Peyer's patch (tissue), 4 donors: ENCODE results near the gene PRKCH. TPM values are rescaled to one million over a fixed set of nuclear protein-coding genes. Genes with fewer than 3 reads are reported as not detected.

Experiments used
- DNase-seq, 3 donors: peaks; one replicate each; pipeline ENCODE4 v3.0.0-alpha.2; 2017 to 2019
- H3K27ac ChIP-seq, 4 donors: fragments of 200-600 bp; sonication (generic); one replicate each; pipeline ENCODE4 v1.5.1; 2016 to 2019
- H3K27me3 ChIP-seq, 2 donors: fragments of 200-600 bp; sonication (generic); one replicate each; pipeline ENCODE4 v1.5.1; 2019
- H3K36me3 ChIP-seq, 3 donors: fragments of 200-600 bp; sonication (generic); one replicate each; pipeline ENCODE4 v1.5.1; 2016 to 2019
- H3K4me1 ChIP-seq, 4 donors: fragments of 200-600 bp; sonication (generic); one replicate each; pipeline ENCODE4 v1.5.1; 2016 to 2019
- H3K4me3 ChIP-seq, 4 donors: fragments of 200-600 bp; sonication (generic); 1 replicate in 3 of 4; 2 replicates in 1 of 4; pipeline ENCODE4 v1.5.1; 2016 to 2019; ENCODE audit warnings: mild to moderate bottlenecking in 1 of 4
- H3K9me3 ChIP-seq, 4 donors: fragments of 200-600 bp; sonication (generic); one replicate each; pipeline ENCODE4 v1.5.1; 2016 to 2019; ENCODE audit warnings: mild to moderate bottlenecking in 1 of 4
- POLR2A ChIP-seq, 2 donors: fragments of 450-650 bp; IDR thresholded peaks; one replicate each; pipeline ENCODE4 v1.5.1; 2017; ENCODE audit warnings: antibody characterized with exemption in 2 of 2, mild to moderate bottlenecking in 2 of 2, moderate library complexity in 2 of 2
- total RNA-seq, 4 donors: library from RNA; depleted of rRNA; stranded (reverse); fragments of >200 nt; gene quantifications; one replicate each; pipeline ENCODE4 v1.1.0, GENCODE V29; 2016
- TF ChIP-seq, protein P1 (sequence below), 6 experiments: fragments of 450-650 bp in 4 of 6; fragments of 200-600 bp in 2 of 6; sonication (generic) in 1 of 6; IDR thresholded peaks; one replicate each; pipeline ENCODE4 v1.5.1; 2017 to 2019; ENCODE audit warnings: antibody characterized with exemption in 6 of 6, mild to moderate bottlenecking in 3 of 6, moderate library complexity in 1 of 6

Gene PRKCH
- total RNA-seq, 4 donors from 2014 or later, result 32.5 to 64.2 (median 53.0) TPM

DNA sequence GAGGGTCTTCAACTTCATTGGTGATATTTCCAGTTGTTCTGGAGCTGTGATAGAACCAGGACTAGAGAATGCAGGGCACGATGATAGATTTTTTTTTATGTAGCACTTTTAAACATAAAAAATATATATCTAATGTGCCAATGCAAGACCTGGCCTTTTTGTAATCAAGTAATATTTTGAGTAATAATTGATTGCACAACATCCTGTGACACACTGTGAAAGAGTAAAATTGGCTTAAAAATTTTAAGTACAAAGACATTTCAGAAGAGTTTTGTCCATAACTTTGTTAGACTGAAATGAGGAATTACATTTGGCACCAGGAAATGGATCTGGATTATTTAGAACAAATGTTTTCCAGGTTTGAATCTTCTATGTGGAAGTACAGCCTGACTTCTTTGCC, 22.1 kb downstream of the PRKCH start:
- H3K4me1 ChIP-seq, result peaks cover 0 to 5% (median 0%) of the 10 kb centered on the region in 4 donors
- H3K4me3 ChIP-seq, result no peak overlapping the region
- no peaks in the 10 kb centered on the region for H3K27me3 ChIP-seq
- H3K9me3 ChIP-seq, result no peaks in the 10 kb centered on the region
- H3K36me3 ChIP-seq, result no peaks in the 10 kb centered on the region
- no peak for DNase-seq
- TF ChIP-seq POLR2A (IDR thresholded peaks at IDR 0.05), result no peak
- TF ChIP-seq, protein P1, sequence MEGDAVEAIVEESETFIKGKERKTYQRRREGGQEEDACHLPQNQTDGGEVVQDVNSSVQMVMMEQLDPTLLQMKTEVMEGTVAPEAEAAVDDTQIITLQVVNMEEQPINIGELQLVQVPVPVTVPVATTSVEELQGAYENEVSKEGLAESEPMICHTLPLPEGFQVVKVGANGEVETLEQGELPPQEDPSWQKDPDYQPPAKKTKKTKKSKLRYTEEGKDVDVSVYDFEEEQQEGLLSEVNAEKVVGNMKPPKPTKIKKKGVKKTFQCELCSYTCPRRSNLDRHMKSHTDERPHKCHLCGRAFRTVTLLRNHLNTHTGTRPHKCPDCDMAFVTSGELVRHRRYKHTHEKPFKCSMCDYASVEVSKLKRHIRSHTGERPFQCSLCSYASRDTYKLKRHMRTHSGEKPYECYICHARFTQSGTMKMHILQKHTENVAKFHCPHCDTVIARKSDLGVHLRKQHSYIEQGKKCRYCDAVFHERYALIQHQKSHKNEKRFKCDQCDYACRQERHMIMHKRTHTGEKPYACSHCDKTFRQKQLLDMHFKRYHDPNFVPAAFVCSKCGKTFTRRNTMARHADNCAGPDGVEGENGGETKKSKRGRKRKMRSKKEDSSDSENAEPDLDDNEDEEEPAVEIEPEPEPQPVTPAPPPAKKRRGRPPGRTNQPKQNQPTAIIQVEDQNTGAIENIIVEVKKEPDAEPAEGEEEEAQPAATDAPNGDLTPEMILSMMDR (IDR thresholded peaks at IDR 0.05), result no peak
- peak overlapping the region; percentile 32 to 73 (median 62) for H3K27ac ChIP-seq

DNA sequence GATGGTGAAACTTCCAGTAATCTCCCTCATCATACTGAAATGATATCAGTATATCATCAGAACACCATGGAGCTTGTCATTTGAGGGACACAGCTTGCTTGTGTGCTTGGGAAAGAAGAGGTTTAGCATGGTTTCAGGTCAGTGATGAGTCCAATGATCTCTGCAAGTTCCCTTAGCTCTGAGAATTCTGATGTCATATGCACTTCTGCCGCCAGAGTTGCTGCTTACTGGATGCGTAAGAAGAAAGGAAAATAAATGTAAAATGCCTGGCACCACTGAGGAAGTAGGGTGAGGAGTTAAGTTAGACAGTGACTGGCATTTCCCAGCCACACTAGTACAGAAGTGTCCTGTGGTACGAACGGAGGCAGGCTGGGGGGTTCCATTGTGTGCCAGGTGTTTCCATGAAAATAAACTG, 22.6 kb downstream of the PRKCH start:
- DNase-seq, result no peak
- Histone ChIP-seq H3K9me3 (no peaks in the 10 kb centered on the region), H3K27ac (peak overlapping the region; percentile 32 to 73 (median 62)), H3K4me1 (peaks cover 0 to 5% (median 0%) of the 10 kb centered on the region in 4 donors), H3K36me3 (no peaks in the 10 kb centered on the region), H3K27me3 (no peaks in the 10 kb centered on the region), H3K4me3 (no peak overlapping the region)
- TF ChIP-seq, protein P1 (IDR thresholded peaks at IDR 0.05), result no peak
- no peak for TF ChIP-seq POLR2A (IDR thresholded peaks at IDR 0.05)

DNA sequence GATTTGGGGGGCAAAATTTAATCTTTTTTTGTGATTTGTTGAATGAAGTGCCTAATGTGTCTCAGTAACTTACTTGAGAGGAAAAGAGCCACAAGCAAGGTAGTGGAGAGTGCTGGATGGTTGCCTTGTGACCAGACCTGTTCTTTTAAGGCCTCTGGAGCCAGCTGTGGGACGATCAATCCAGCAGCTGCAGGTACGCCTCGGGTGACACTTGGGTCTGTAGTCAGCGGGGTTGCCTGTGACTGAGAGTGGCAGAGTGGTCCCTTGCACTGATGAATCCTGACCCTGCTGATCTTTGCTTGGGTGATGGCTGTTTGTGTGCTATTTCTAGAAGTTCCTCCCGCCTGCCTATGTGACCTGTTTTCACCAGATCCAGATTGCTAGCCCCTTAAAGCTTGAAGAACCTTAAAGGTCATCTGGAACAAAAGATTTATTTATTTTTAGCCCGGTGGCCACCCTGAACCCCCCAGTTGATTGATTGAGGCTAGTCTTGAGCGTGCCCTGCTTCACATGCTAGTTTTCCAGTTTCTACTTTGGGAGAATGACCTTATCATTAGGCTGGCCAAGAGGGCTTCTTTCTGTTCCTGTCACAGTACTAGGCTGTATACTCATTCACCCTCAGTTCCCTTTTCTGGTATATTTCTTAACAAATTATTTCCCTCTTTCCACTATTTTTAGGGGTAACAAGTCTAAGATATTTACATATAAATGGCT, 23.2 kb downstream of the PRKCH start:
- no peak overlapping the region for H3K4me3 ChIP-seq
- H3K27ac ChIP-seq, result peak overlapping the region; percentile 32 to 73 (median 62)
- no peak for TF ChIP-seq POLR2A (IDR thresholded peaks at IDR 0.05)
- TF ChIP-seq, protein P1 (IDR thresholded peaks at IDR 0.05), result no peak
- DNase-seq, result no peak
- no peaks in the 10 kb centered on the region for H3K27me3 ChIP-seq
- H3K36me3 ChIP-seq, result no peaks in the 10 kb centered on the region
- H3K4me1 ChIP-seq, result peaks cover 0 to 5% (median 0%) of the 10 kb centered on the region in 4 donors
- H3K9me3 ChIP-seq, result no peaks in the 10 kb centered on the region

DNA sequence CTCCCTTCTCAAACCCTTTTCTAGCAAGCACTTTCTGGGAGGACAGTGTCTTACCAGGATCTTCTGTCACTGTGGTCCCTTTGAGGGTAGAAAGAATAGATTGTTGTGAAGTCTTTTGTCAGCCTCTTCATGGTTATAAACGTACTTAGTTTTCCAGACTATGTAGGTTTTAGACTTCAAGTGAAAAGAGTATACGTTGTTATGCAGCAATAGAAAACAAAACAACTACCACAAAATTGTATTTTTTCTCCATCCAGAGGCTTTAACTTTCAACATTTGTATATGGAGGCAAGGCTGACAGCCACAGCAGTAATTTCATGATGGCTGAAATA, 23.7 kb downstream of the PRKCH start:
- Histone ChIP-seq H3K36me3 (no peaks in the 10 kb centered on the region), H3K4me1 (peaks cover 0 to 5% (median 0%) of the 10 kb centered on the region in 4 donors), H3K4me3 (no peak overlapping the region), H3K9me3 (no peaks in the 10 kb centered on the region), H3K27ac (peak overlapping the region; percentile 25 to 67 (median 44)), H3K27me3 (no peaks in the 10 kb centered on the region)
- TF ChIP-seq POLR2A (IDR thresholded peaks at IDR 0.05), result no peak
- TF ChIP-seq, protein P1 (IDR thresholded peaks at IDR 0.05), result no peak
- DNase-seq, result no peak

DNA sequence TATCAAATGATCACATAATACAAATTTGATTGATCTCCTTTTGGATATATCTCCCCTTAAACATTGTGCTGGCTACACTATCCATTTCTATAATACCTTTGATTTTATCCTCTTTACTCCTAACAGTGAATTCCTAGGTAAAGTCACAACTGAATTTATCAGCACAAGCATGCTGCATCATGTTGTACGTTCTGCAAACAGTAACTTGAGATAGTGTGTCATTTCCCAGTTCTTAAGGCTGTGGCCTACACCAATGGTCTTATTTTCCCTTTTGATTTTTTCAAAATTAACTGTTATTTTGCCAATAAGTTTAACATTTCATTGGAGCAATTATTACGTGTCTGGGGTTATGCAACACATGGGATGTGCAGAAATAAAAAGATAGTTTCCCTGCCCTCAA, 24.8 kb downstream of the PRKCH start:
- no peak for TF ChIP-seq POLR2A (IDR thresholded peaks at IDR 0.05)
- TF ChIP-seq, protein P1 (IDR thresholded peaks at IDR 0.05), result no peak
- H3K27ac ChIP-seq, result peak overlapping the region in 2 of 4 donors; percentile 32 to 67

More for the DNA sequence above, 24.8 kb downstream of the PRKCH start:
- Histone ChIP-seq H3K36me3 (no peaks in the 10 kb centered on the region), H3K27me3 (no peaks in the 10 kb centered on the region), H3K4me3 (no peak overlapping the region), H3K9me3 (no peaks in the 10 kb centered on the region), H3K4me1 (peaks cover 0 to 5% (median 0%) of the 10 kb centered on the region in 4 donors)
- no peak for DNase-seq
